Panc1 (cell line): ENCODE results near the gene HLA-DRA.

Experiments used
- CTCF ChIP-seq: fragments of 450-650 bp; IDR thresholded peaks from 2 replicates; pipeline ENCODE4 v1.5.1; 2017; ENCODE audit warnings: mild to moderate bottlenecking
- POLR2AphosphoS5 ChIP-seq: IDR thresholded peaks from 2 replicates; pipeline ENCODE4 v1.6.1; 2012; ENCODE audit warnings: mild to moderate bottlenecking, low read depth, low read length, moderate library complexity

- TF ChIP-seq CTCF: no peak
- TF ChIP-seq POLR2AphosphoS5: no peak
These were observed 5.7 kb downstream of the HLA-DRA start for GRCh38 chr6:32445321-32445854.
